HFF-Myc (cell line): ENCODE measurements around the gene KRTAP10-4.
"Not testable (repeated sequence)": the region's sequence is repeated elsewhere in the genome, so short reads cannot be mapped to it uniquely, and the experiment has no call there.

ENCODE experiments used
- DNase-seq: peaks from one replicate; pipeline ENCODE4 v3.0.0-alpha.2; 2011; ENCODE audit warnings: low read depth; ENCODE audit errors: extremely low read depth
- H3K4me3 ChIP-seq: replicated peaks from 2 replicates; pipeline ENCODE4 v1.5.1; 2011; ENCODE audit warnings: low read depth, mild to moderate bottlenecking, control low read depth, low read length
- TF ChIP-seq, protein P1 (sequence below): IDR thresholded peaks from 2 replicates; pipeline ENCODE4 v1.5.1; 2012; ENCODE audit warnings: mild to moderate bottlenecking, low read depth, low read length, control low read depth; ENCODE audit errors: missing control alignments

Gene KRTAP10-4

GRCh38 chr21:44552681-44553080 is 20.8 kb upstream of the KRTAP10-4 start:
- DNase-seq = no peak
- no peak overlapping the region for H3K4me3 ChIP-seq
- TF ChIP-seq, protein P1, sequence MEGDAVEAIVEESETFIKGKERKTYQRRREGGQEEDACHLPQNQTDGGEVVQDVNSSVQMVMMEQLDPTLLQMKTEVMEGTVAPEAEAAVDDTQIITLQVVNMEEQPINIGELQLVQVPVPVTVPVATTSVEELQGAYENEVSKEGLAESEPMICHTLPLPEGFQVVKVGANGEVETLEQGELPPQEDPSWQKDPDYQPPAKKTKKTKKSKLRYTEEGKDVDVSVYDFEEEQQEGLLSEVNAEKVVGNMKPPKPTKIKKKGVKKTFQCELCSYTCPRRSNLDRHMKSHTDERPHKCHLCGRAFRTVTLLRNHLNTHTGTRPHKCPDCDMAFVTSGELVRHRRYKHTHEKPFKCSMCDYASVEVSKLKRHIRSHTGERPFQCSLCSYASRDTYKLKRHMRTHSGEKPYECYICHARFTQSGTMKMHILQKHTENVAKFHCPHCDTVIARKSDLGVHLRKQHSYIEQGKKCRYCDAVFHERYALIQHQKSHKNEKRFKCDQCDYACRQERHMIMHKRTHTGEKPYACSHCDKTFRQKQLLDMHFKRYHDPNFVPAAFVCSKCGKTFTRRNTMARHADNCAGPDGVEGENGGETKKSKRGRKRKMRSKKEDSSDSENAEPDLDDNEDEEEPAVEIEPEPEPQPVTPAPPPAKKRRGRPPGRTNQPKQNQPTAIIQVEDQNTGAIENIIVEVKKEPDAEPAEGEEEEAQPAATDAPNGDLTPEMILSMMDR = no peak

DNA sequence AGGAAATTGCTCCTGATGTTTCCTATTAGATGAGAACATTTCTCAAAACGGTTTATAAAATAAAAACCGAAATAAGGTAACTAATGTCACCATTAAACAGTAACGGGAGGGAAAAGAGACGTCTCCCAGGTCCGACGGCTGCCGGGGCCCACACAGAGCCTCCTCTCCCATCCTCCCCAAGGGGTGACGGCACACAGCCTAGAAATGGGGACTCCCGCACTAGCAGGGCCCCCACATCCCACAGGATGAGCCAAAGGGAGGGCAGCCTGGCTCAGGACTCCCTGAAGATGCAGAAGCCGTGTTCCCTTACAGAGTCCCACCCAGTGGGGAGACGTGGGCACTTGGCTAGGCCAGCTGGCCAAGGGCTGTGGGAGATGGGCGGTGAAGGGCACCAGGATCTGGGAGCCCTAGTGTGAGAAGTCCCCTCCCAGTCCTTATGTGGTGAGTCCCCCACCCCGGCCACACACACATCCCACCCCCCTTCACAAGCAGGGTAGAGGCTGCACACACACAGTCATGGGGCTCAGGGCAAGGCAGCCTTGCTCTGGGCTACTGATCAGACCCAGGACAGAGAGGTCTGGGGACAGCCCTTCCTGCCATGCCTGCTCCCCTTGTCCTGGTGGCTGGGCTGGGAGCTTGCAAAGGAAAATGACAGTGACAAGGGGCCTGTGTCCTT is 18.2 kb upstream of the KRTAP10-4 start:
- DNase-seq = no peak
- H3K4me3 ChIP-seq = no peak overlapping the region
- TF ChIP-seq, protein P1 = no peak

DNA sequence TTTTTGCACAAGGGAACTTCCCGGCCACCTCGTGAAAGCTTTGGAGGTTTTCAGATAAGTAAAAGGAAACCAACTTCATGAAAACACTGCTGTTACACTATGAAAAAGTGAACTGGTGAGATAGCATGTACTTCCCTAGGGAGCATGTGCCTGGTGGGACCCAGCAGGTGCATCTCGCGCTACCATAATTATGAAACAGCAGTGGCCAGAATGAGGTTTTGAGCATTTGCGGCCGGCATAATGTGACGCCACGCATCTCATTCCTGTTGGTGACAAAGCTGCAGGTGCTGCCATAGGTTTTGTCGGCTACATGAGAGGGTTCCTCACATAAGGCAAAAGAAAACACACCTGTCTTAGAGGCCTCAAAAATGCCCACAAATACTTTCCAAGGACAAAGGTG is 16.6 kb upstream of the KRTAP10-4 start:
- H3K4me3 ChIP-seq = no peak overlapping the region
- TF ChIP-seq, protein P1 = no peak
- DNase-seq = no peak

- TF ChIP-seq, protein P1 = no peak
- no peak overlapping the region for H3K4me3 ChIP-seq
- no peak for DNase-seq
These were observed 15.8 kb upstream of the KRTAP10-4 start for GRCh38 chr21:44557491-44558328.

DNA sequence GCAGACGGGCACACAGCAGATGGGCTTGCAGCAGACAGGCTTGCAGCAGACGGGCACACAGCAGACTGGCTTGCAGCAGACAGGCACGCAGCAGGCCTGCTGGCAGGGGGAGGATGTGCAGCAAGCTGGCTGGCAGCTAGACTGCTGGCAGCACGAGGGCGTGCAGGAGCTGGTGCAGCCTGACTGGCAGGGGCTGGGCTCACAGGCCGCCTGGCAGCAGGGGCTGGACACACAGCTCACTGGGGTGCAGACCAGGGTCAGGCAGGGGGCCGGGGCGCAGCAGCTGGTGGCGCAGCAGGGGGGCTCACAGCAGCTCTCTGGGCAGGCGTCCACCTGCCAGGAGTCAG is 15.2 kb upstream of the KRTAP10-4 start:
- H3K4me3 ChIP-seq, DNase-seq: not testable (repeated sequence)

GRCh38 chr21:44558695-44559094 is 14.8 kb upstream of the KRTAP10-4 start, which contains the start of gene KRTAP10-3:
Gene KRTAP10-3 (minus strand): TSS chr21:44558795. CDS start chr21:44558715, 80 bp downstream.
- TF ChIP-seq, protein P1 = no peak
- no peak within 1 kb of the TSS for H3K4me3 ChIP-seq
- DNase-seq = no peak

- TF ChIP-seq, protein P1 = no peak
- H3K4me3 ChIP-seq = no peak overlapping the region
- DNase-seq = no peak
These were observed 9.4 kb upstream of the KRTAP10-4 start for GRCh38 chr21:44564099-44564498.
